ENCODE results near the gene TSPAN9.

- TF ChIP-seq POLR2AphosphoS5 (IDR thresholded peaks at IDR 0.05; ENCODE audit: low read depth, low read length) (no peak), CTCF (IDR thresholded peaks at IDR 0.05) (no peak), SIN3A (IDR thresholded peaks at IDR 0.05; ENCODE audit: borderline replicate concordance, insufficient read depth, low read depth, low read length) (no peak)
These were observed 4.7 kb downstream of the TSPAN9 start for GRCh38 chr12:3081886-3082285.
